ENCODE measurements around the gene SIMC1. TPM values are rescaled to one million over a fixed set of nuclear protein-coding genes. Genes with fewer than 3 reads are reported as not detected.

SIMC1 gene
- total RNA-seq, 1 donor from 2014 or later = 17.4 TPM

DNA sequence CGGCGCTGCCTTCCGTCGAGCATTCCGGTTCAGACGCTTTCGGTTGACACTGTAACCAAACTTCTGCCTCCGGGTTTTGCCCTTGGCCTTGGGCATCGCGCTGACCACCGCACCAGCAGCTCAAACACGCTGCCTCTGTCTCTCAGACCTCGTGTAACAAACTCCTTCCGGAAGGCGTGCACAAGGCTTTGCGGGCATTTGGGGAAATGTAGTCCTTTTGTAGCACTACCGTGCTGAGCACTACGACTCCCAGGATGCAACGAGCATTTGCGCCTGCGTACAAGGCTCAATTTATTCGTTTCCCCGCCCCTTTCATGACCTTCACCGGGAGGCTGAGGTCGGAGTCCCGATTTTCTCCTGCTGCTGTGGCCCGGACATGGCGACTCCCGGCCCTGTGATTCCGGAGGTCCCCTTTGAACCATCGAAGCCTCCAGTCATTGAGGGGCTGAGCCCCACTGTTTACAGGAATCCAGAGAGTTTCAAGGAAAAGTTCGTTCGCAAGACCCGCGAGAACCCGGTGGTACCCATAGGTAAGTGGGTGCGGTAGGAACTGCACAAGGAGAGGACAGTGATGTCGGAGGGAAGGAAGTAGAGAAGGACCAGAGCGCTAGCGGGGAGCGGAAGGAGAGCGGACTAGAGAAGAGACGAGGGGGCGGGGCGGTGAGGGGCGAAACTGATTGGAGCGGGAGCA, 150.4 kb downstream of the SIMC1 start, which contains the start of the genes HIGD2A and NOP16:
Gene HIGD2A, plus strand, starts transcription at position 308 of the 691 bp plus-strand sequence. Its CDS starts 69 bp downstream, at position 377.
Gene NOP16, minus strand, starts transcription at position 155 of the 691 bp plus-strand sequence. Its CDS starts 59 bp downstream, at position 96.
- TF ChIP-seq, protein P1, sequence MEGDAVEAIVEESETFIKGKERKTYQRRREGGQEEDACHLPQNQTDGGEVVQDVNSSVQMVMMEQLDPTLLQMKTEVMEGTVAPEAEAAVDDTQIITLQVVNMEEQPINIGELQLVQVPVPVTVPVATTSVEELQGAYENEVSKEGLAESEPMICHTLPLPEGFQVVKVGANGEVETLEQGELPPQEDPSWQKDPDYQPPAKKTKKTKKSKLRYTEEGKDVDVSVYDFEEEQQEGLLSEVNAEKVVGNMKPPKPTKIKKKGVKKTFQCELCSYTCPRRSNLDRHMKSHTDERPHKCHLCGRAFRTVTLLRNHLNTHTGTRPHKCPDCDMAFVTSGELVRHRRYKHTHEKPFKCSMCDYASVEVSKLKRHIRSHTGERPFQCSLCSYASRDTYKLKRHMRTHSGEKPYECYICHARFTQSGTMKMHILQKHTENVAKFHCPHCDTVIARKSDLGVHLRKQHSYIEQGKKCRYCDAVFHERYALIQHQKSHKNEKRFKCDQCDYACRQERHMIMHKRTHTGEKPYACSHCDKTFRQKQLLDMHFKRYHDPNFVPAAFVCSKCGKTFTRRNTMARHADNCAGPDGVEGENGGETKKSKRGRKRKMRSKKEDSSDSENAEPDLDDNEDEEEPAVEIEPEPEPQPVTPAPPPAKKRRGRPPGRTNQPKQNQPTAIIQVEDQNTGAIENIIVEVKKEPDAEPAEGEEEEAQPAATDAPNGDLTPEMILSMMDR (IDR thresholded peaks at IDR 0.05) = peak in 1 of 3 experiments; percentile 27
- TF ChIP-seq POLR2A (IDR thresholded peaks at IDR 0.05) (no peak), POLR2AphosphoS5 (IDR thresholded peaks at IDR 0.05; ENCODE audit: insufficient read depth in 1 of 2, low read depth in 1 of 2) (peak; percentile 95 to 96)
- intact Hi-C loops (cut with DNase I) = no loop called here
- Histone ChIP-seq H3K36me3 (peaks cover 0 to 55% of the 10 kb centered on the region in 2 donors), H3K4me1 (peaks cover 25% of the 10 kb centered on the region), H3K27ac (peak within 1 kb of the TSS; percentile 86), H3K9me3 (no peaks in the 10 kb centered on the region), H3K4me3 (peak within 1 kb of the TSS; percentile 76 to 84), H3K27me3 (no peaks in the 10 kb centered on the region)
- peak in 1 of 2 donors; percentile 99 for DNase-seq (ENCODE audit: extremely low spot score in 2 of 2)

DNA sequence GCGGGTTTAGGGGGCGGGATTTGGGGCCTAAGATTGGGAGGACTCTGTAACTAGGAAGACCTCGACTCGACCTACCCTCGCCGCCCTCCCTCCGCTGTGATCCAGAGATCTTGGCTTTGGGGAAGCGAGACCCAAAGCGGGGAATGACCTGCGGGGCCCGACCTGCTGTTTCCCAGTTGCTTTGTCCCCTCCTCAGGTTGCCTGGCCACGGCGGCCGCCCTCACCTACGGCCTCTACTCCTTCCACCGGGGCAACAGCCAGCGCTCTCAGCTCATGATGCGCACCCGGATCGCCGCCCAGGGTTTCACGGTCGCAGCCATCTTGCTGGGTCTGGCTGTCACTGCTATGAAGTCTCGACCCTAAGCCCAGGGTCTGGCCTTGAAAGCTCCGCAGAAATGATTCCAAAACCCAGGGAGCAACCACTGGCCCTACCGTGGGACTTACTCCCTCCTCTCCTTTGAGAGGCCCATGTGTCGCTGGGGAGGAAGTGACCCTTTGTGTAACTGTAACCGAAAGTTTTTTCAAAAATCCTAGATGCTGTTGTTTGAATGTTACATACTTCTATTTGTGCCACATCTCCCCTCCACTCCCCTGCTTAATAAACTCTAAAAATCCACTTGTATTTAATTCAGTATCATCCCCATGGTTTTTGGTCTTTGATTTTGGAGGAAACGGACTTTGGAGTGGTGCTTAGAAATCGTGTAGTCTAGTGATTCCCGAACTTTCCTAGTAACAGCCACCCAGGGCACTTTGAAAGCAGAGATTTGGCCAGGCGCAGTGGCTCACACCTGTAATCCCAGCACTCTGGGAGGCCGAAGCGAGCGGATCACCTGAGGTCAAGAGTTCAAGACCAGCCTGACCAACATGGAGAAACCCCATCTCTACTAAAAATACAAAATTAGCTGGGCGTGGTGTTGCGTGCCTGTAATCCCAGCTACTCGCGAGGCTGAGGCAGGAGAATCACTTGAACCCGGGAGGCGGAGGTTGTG, 151.2 kb downstream of the SIMC1 start:
- Histone ChIP-seq H3K27ac (peak overlapping the region; percentile 86), H3K4me3 (peak overlapping the region; percentile 76 to 84), H3K27me3 (no peaks in the 10 kb centered on the region), H3K4me1 (peaks cover 25% of the 10 kb centered on the region), H3K9me3 (no peaks in the 10 kb centered on the region), H3K36me3 (peaks cover 0 to 52% of the 10 kb centered on the region in 2 donors)
- no peak for DNase-seq (ENCODE audit: extremely low spot score in 2 of 2)
- intact Hi-C loops (cut with DNase I) = no loop called here
- TF ChIP-seq POLR2AphosphoS5 (IDR thresholded peaks at IDR 0.05; ENCODE audit: insufficient read depth in 1 of 2, low read depth in 1 of 2) (peak in 1 of 2 donors; percentile 76), POLR2A (IDR thresholded peaks at IDR 0.05) (peak; percentile 42 to 67)
- TF ChIP-seq, protein P1 (IDR thresholded peaks at IDR 0.05) = no peak

DNA sequence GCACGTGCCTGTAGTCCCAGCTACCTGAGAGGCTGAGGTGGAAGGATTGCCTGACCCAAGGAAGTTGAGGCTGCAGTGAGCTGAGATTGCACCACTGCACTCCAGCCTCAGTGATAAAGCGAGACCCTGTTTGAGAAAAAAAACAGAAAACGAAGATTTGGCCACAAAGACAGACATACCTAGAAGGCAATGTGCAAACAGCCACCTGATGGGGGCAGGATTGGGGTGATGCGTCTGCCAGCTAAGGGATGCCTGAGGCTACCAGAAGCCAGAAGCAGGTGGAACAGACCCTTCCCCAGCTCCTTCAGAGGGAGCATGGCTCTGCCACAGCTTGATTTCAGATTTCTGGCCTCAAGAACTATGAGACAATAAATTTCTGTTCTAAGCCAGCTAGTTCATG, 153.3 kb downstream of the SIMC1 start:
- peaks cover 0 to 51% of the 10 kb centered on the region in 2 donors for H3K36me3 ChIP-seq
- intact Hi-C loops (cut with DNase I) = no loop called here
- DNase-seq (ENCODE audit: extremely low spot score in 2 of 2) = no peak

DNA sequence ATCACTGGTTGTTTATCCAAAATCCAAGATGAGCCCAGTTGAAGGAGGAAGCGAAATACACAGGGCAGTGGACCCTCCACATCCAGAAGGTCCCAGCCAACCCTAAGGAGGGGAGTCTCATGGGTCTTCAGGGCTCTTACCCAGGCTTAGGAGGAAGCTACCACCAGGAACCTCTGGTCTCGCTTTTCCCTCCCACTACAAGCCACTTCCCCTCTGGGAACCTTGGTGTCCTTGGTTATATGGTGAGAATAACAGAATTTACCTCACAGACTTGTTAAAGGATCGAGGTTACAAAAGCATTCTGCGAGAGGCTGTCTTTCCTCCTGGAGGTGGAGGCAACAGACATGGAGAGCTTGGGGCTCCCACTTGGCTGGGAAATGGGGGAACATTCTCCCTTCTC, 153.8 kb downstream of the SIMC1 start:
- intact Hi-C loops (cut with DNase I) = no loop called here
- H3K9me3 ChIP-seq = no peaks in the 10 kb centered on the region
- peaks cover 19% of the 10 kb centered on the region for H3K4me1 ChIP-seq
- DNase-seq (ENCODE audit: extremely low spot score in 2 of 2) = no peak
- H3K27me3 ChIP-seq = no peaks in the 10 kb centered on the region
- no peak overlapping the region for H3K27ac ChIP-seq
- TF ChIP-seq POLR2A (IDR thresholded peaks at IDR 0.05) (no peak), POLR2AphosphoS5 (IDR thresholded peaks at IDR 0.05; ENCODE audit: insufficient read depth in 1 of 2, low read depth in 1 of 2) (no peak)
- TF ChIP-seq, protein P1 (IDR thresholded peaks at IDR 0.05) = no peak
- H3K36me3 ChIP-seq = peaks cover 0 to 56% of the 10 kb centered on the region in 2 donors
- H3K4me3 ChIP-seq = no peak overlapping the region

More for the DNA sequence above, 153.3 kb downstream of the SIMC1 start:
- Histone ChIP-seq H3K4me3 (no peak overlapping the region), H3K27me3 (no peaks in the 10 kb centered on the region), H3K9me3 (no peaks in the 10 kb centered on the region), H3K27ac (no peak overlapping the region), H3K4me1 (peaks cover 24% of the 10 kb centered on the region)
- TF ChIP-seq, protein P1 (IDR thresholded peaks at IDR 0.05) = no peak
- TF ChIP-seq POLR2A (IDR thresholded peaks at IDR 0.05) = no peak

Data from vagina (tissue), 2 donors.